Measurements from ENCODE around the gene SURF2. TPM values are rescaled to one million over a fixed set of nuclear protein-coding genes. Genes with fewer than 3 reads are reported as not detected.

The SURF2 gene
- total and polyA plus RNA-seq, 9 of the 15 experiments (the other 6 are each of a cell fraction or from before 2014, with no cell fraction given), result 5.5 to 82.5 (median 21.3) TPM

DNA sequence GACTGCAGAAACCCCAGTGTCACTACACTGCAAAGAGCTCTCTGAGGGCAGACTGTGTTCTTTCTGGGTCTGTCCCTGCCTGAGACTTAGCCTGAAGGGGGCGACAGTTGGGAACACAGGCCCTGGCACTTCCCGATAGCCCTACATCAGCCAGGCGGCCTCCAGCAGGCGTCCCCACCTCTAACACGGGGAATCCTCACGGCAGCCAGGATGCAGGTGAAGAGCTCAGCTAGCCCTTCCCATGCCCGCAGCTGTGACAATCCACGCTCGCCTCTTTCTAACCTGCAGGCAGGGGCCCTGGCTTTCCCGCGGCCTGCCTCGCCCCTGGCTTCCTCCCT is 14.3 kb upstream of the SURF2 start:
- Histone ChIP-seq H3K4me1 (replicated peaks in 1 of 2; ENCODE audit: control insufficient read depth in 2 of 2, insufficient read depth in 2 of 2, low read length in 2 of 2) (peaks cover 10 to 31% of the 10 kb centered on the region in 2 experiments; a peak in 4 of 5 replicates), H3K4me2 (ENCODE audit: insufficient read depth, low read length) (no peak overlapping the region), H3K79me2 (ENCODE audit: control insufficient read depth, insufficient read depth, low read length) (peaks cover 18% of the 10 kb centered on the region), H3K27me3 (ENCODE audit: control insufficient read depth in 2 of 2, insufficient read depth in 2 of 2, low read length in 2 of 2) (no peaks in the 10 kb centered on the region), H3K9me3 (replicated peaks; ENCODE audit: control insufficient read depth, insufficient read depth, low read depth, low read length) (no peaks in the 10 kb centered on the region), H3K4me3 (no peak overlapping the region), H3K27ac (ENCODE audit: extremely low read depth, low read depth, low read length) (no peak overlapping the region), H2AFZ (ENCODE audit: low read depth, low read length) (no peak overlapping the region), H3K9ac (ENCODE audit: insufficient read depth in 1 of 2, low read depth in 2 of 2, low read length in 2 of 2) (peak overlapping the region in 1 of 2 experiments; percentile 80; a peak in 1 of 4 replicates), H3K36me3 (ENCODE audit: control insufficient read depth, insufficient read depth, low read length) (peaks cover 83% of the 10 kb centered on the region), H3K9me1 (ENCODE audit: control insufficient read depth, insufficient read depth, low read length) (no peaks in the 10 kb centered on the region), H4K20me1 (replicated peaks; ENCODE audit: control insufficient read depth, insufficient read depth, low read length) (peaks cover 2% of the 10 kb centered on the region; the same call in 1 of the 2 replicates)
- WGBS (ENCODE audit: insufficient coverage, low coverage, missing lambda C conversion rate), result 78% methylated on average over 6 of the region's 12 CpGs
- intact Hi-C loops (cut with micrococcal nuclease) (no loop called here), in situ Hi-C loops (cut with MboI) (no loop called here)
- no peak for DNase-seq (ENCODE audit: extremely low read depth in 1 of 4, low spot score in 3 of 4)
- FAIRE-seq, result no peak
- TF ChIP-seq, protein P1, sequence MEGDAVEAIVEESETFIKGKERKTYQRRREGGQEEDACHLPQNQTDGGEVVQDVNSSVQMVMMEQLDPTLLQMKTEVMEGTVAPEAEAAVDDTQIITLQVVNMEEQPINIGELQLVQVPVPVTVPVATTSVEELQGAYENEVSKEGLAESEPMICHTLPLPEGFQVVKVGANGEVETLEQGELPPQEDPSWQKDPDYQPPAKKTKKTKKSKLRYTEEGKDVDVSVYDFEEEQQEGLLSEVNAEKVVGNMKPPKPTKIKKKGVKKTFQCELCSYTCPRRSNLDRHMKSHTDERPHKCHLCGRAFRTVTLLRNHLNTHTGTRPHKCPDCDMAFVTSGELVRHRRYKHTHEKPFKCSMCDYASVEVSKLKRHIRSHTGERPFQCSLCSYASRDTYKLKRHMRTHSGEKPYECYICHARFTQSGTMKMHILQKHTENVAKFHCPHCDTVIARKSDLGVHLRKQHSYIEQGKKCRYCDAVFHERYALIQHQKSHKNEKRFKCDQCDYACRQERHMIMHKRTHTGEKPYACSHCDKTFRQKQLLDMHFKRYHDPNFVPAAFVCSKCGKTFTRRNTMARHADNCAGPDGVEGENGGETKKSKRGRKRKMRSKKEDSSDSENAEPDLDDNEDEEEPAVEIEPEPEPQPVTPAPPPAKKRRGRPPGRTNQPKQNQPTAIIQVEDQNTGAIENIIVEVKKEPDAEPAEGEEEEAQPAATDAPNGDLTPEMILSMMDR (IDR thresholded peaks at IDR 0.05 in 2 of 3, conservative IDR thresholded peaks at IDR 0.05 in 1 of 3; ENCODE audit: insufficient read depth in 2 of 3, low read depth in 1 of 3, low read length in 3 of 3), result peak; percentile 24 to 43 (median 30); a peak in 3 of 6 replicates
- TF ChIP-seq, protein P2, sequence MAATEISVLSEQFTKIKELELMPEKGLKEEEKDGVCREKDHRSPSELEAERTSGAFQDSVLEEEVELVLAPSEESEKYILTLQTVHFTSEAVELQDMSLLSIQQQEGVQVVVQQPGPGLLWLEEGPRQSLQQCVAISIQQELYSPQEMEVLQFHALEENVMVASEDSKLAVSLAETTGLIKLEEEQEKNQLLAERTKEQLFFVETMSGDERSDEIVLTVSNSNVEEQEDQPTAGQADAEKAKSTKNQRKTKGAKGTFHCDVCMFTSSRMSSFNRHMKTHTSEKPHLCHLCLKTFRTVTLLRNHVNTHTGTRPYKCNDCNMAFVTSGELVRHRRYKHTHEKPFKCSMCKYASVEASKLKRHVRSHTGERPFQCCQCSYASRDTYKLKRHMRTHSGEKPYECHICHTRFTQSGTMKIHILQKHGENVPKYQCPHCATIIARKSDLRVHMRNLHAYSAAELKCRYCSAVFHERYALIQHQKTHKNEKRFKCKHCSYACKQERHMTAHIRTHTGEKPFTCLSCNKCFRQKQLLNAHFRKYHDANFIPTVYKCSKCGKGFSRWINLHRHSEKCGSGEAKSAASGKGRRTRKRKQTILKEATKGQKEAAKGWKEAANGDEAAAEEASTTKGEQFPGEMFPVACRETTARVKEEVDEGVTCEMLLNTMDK (IDR thresholded peaks at IDR 0.05; ENCODE audit: borderline replicate concordance, insufficient read depth, low read depth, low read length, poor library complexity, severe bottlenecking), result peak; percentile 5
- TF ChIP-seq KLF13 (tag; IDR thresholded peaks at IDR 0.05; ENCODE audit: borderline replicate concordance, low read depth) (no peak), TFAM (CRISPR knock-in tag; conservative IDR thresholded peaks at IDR 0.05) (no peak), POLR2G (IDR thresholded peaks at IDR 0.05; ENCODE audit: low read depth, low read length) (peak; percentile 39; the same call in 1 of the 2 replicates)
- ATAC-seq, result peak; percentile 48
- no TSS peak for BruUV-seq (replicated peaks)
- ChIA-PET POLR2A (interaction anchor here (0.5 to 1.8 kb wide), 5 partner anchors 12 to 108 kb away, joined by 3 to 5 read pairs (median 3); no protein-coding TSS in a partner anchor), CTCF (ENCODE audit: low intra/inter-chr PET ratio) (no interaction called here)
